ENCODE measurements around the gene WDR26. TPM values are rescaled to one million over a fixed set of nuclear protein-coding genes. Genes with fewer than 3 reads are reported as not detected.

Gene WDR26
- total and polyA plus RNA-seq, 9 of the 15 experiments (the other 6 are each of a cell fraction or from before 2014, with no cell fraction given) = 11.5 to 66.0 (median 39.8) TPM

- TF ChIP-seq TFAP4 (CRISPR knock-in tag; IDR thresholded peaks at IDR 0.05; ENCODE audit: borderline replicate concordance) (peak; percentile 28; the same call in 1 of the 2 replicates), FOS (IDR thresholded peaks at IDR 0.05; ENCODE audit: extremely low read depth, insufficient read length) (no peak), ZNF696 (CRISPR knock-in tag; conservative IDR thresholded peaks at IDR 0.05) (no peak), RFX7 (CRISPR knock-in tag; IDR thresholded peaks at IDR 0.05) (no peak), MXD1 (CRISPR knock-in tag; IDR thresholded peaks at IDR 0.05; ENCODE audit: borderline replicate concordance, poor library complexity, severe bottlenecking) (no peak), HLTF (IDR thresholded peaks at IDR 0.05) (no peak), DMBX1 (CRISPR knock-in tag; IDR thresholded peaks at IDR 0.05; ENCODE audit: borderline replicate concordance) (no peak), KAT2B (IDR thresholded peaks at IDR 0.05; ENCODE audit: low read depth, low read length) (no peak), SLC30A9 (CRISPR knock-in tag; IDR thresholded peaks at IDR 0.05) (no peak), NRF1 (conservative IDR thresholded peaks at IDR 0.05 in 1 of 2, IDR thresholded peaks at IDR 0.05 in 1 of 2) (no peak), ARID3B (CRISPR knock-in tag; IDR thresholded peaks at IDR 0.05; ENCODE audit: borderline replicate concordance) (no peak), ARID3A (IDR thresholded peaks at IDR 0.05; ENCODE audit: borderline replicate concordance, low read depth, low read length) (0 out of 2 replicates have a peak, but pooled peaks have one; percentile 53), HDAC3 (IDR thresholded peaks at IDR 0.05; ENCODE audit: borderline replicate concordance, partially characterized antibody) (peak; percentile 19), MAZ (CRISPR knock-in tag; conservative IDR thresholded peaks at IDR 0.05 in 1 of 2, IDR thresholded peaks at IDR 0.05 in 1 of 2) (0 out of 4 replicates have a peak, but pooled peaks of 1 of the 2 experiments have one; percentile 18), ADNP (tag; IDR thresholded peaks at IDR 0.05) (no peak), ZNF583 (CRISPR knock-in tag; IDR thresholded peaks at IDR 0.05) (0 out of 2 replicates have a peak, but pooled peaks have one; percentile 11), HNRNPUL1 (IDR thresholded peaks at IDR 0.05; ENCODE audit: low read length) (no peak), ZNF589 (CRISPR knock-in tag; IDR thresholded peaks at IDR 0.05; ENCODE audit: low read depth) (no peak), ZNF561 (CRISPR knock-in tag; conservative IDR thresholded peaks at IDR 0.05) (no peak), ARID1B (IDR thresholded peaks at IDR 0.05) (no peak), DEAF1 (CRISPR knock-in tag; IDR thresholded peaks at IDR 0.05) (no peak), ZNF75A (CRISPR knock-in tag; IDR thresholded peaks at IDR 0.05) (no peak), XRCC3 (IDR thresholded peaks at IDR 0.05) (peak; percentile 92), KDM1A (IDR thresholded peaks at IDR 0.05) (peak in 1 of 2 experiments; percentile 39; a peak in 1 of 4 replicates)
Observed at GRCh38 chr1:224343679-224344078, 90.9 kb downstream of the WDR26 start (continued).

All from K562 (cell line).